ENCODE data around the gene SIM2. TPM values are rescaled to one million over a fixed set of nuclear protein-coding genes. Genes with fewer than 3 reads are reported as not detected.

SIM2 gene
- total and polyA plus RNA-seq, 2 of the 13 experiments (the other 11 are each of a cell fraction or from before 2014, with no cell fraction given), result 0.36 to 0.53 TPM

GRCh38 chr21:36698385-36698980, 432 bp upstream of the SIM2 start (continued):
- TF ChIP-seq PATZ1 (CRISPR knock-in tag; IDR thresholded peaks at IDR 0.05) (no peak), ZBED4 (CRISPR knock-in tag; IDR thresholded peaks at IDR 0.05; ENCODE audit: borderline replicate concordance) (no peak), GPN1 (CRISPR knock-in tag; IDR thresholded peaks at IDR 0.05; ENCODE audit: borderline replicate concordance) (no peak), ZNF468 (CRISPR knock-in tag; IDR thresholded peaks at IDR 0.05) (no peak), ZNF619 (CRISPR knock-in tag; IDR thresholded peaks at IDR 0.05) (no peak), ZBTB1 (CRISPR knock-in tag; IDR thresholded peaks at IDR 0.05; ENCODE audit: borderline replicate concordance) (no peak), SALL1 (CRISPR knock-in tag; IDR thresholded peaks at IDR 0.05) (no peak; the same call in 1 of the 2 replicates), SMARCC2 (IDR thresholded peaks at IDR 0.05) (no peak), XRCC5 (optimal IDR thresholded peaks at IDR 0.05; ENCODE audit: low read length) (no peak), ZSCAN31 (CRISPR knock-in tag; IDR thresholded peaks at IDR 0.05; ENCODE audit: low read depth) (no peak), EED (CRISPR knock-in tag; IDR thresholded peaks at IDR 0.05) (0 out of 2 replicates have a peak, but pooled peaks have one; percentile 31), SIX4 (CRISPR knock-in tag; IDR thresholded peaks at IDR 0.05) (no peak), ZNF101 (CRISPR knock-in tag; IDR thresholded peaks at IDR 0.05; ENCODE audit: borderline replicate concordance, low read depth) (no peak), GABPB1 (CRISPR knock-in tag; IDR thresholded peaks at IDR 0.05) (peak; percentile 59; the same call in 1 of the 2 replicates), ZNF563 (CRISPR knock-in tag; IDR thresholded peaks at IDR 0.05) (no peak), RBM22 (optimal IDR thresholded peaks at IDR 0.05; ENCODE audit: low read length) (no peak), ZNF672 (CRISPR knock-in tag; IDR thresholded peaks at IDR 0.05) (no peak), KLF6 (CRISPR knock-in tag; IDR thresholded peaks at IDR 0.05) (no peak)
- TF ChIP-seq, protein P1, sequence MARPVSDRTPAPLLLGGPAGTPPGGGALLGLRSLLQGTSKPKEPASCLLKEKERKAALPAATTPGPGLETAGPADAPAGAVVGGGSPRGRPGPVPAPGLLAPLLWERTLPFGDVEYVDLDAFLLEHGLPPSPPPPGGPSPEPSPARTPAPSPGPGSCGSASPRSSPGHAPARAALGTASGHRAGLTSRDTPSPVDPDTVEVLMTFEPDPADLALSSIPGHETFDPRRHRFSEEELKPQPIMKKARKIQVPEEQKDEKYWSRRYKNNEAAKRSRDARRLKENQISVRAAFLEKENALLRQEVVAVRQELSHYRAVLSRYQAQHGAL (CRISPR knock-in tag; IDR thresholded peaks at IDR 0.05; ENCODE audit: not compliant biosample characterization), result no peak
- TF ChIP-seq, protein P2, sequence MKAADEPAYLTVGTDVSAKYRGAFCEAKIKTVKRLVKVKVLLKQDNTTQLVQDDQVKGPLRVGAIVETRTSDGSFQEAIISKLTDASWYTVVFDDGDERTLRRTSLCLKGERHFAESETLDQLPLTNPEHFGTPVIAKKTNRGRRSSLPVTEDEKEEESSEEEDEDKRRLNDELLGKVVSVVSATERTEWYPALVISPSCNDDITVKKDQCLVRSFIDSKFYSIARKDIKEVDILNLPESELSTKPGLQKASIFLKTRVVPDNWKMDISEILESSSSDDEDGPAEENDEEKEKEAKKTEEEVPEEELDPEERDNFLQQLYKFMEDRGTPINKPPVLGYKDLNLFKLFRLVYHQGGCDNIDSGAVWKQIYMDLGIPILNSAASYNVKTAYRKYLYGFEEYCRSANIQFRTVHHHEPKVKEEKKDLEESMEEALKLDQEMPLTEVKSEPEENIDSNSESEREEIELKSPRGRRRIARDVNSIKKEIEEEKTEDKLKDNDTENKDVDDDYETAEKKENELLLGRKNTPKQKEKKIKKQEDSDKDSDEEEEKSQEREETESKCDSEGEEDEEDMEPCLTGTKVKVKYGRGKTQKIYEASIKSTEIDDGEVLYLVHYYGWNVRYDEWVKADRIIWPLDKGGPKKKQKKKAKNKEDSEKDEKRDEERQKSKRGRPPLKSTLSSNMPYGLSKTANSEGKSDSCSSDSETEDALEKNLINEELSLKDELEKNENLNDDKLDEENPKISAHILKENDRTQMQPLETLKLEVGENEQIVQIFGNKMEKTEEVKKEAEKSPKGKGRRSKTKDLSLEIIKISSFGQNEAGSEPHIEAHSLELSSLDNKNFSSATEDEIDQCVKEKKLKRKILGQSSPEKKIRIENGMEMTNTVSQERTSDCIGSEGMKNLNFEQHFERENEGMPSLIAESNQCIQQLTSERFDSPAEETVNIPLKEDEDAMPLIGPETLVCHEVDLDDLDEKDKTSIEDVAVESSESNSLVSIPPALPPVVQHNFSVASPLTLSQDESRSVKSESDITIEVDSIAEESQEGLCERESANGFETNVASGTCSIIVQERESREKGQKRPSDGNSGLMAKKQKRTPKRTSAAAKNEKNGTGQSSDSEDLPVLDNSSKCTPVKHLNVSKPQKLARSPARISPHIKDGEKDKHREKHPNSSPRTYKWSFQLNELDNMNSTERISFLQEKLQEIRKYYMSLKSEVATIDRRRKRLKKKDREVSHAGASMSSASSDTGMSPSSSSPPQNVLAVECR (CRISPR knock-in tag; IDR thresholded peaks at IDR 0.05; ENCODE audit: borderline replicate concordance), result no peak; the same call in 1 of the 2 replicates

Measured in HepG2 (cell line).